HG02678 (cell line): ENCODE results near the gene MICAL2.

Source experiments
- ATAC-seq: cut with Tn5 transposase; IDR thresholded peaks from one replicate; pipeline ENCODE4 v1.9.1; 2021; ENCODE audit warnings: mild to moderate bottlenecking, moderate library complexity; ENCODE audit not compliant: unreplicated experiment

Gene MICAL2

DNA sequence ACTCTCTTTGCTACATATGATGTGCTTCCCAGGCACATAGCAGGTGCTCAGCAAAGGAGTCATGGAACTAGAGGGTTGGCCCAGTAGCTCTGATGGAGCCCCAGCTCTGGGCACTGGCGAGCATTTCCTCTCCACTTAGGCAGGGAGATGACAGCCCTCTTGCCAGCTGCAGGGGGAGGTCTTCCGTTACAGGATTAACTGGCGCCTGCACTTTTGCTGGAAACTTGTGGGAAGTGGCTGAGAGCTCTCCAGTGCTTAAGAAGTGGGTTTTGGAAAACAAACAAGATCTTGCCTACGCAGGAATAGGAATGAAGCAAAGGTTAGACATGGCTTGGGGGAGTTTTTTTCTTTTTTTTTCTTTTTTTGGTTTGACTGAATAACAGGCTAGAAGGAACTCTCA is 75.5 kb downstream of the MICAL2 start:
- no peak for ATAC-seq

- ATAC-seq, result no peak
These were observed 76.3 kb downstream of the MICAL2 start for GRCh38 chr11:12186701-12187100.

- no peak for ATAC-seq
These were observed 77.0 kb downstream of the MICAL2 start for GRCh38 chr11:12187399-12187798.

DNA sequence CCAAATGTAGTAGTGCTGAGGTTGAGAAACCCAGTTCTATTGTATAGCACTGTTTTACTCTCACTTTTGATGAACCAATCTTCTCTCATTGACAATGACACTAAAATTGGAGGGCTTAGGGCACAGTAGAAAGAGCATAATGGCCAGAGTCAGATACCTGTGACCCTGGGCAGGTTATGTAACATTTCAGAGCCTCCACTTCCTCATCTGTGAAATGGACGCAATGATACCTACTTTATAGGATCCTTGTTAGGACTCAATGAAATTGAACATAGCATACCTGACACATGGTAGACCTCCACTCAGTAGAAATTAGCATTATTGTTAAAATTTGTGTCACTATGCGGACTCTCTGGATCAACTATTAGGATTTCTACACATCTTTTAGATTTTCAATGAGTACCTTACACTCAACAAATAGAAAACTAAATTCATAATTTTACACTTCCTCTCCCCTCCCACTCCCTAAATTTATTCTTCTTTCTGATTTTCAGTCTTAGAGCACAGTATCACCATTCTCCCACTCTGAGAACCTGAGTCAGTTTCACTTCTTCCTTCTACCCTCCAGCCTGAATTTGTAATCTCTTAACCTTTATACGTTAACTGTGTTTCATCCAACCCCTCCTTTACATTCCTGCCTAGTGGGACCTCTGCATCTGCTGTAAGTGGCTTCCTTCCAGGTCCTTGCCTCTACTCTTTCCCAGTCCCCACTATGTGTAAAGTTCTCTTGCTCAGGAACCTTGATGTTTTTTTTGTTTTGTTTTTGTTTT is 78.3 kb downstream of the MICAL2 start:
- ATAC-seq, result peak; percentile 78

DNA sequence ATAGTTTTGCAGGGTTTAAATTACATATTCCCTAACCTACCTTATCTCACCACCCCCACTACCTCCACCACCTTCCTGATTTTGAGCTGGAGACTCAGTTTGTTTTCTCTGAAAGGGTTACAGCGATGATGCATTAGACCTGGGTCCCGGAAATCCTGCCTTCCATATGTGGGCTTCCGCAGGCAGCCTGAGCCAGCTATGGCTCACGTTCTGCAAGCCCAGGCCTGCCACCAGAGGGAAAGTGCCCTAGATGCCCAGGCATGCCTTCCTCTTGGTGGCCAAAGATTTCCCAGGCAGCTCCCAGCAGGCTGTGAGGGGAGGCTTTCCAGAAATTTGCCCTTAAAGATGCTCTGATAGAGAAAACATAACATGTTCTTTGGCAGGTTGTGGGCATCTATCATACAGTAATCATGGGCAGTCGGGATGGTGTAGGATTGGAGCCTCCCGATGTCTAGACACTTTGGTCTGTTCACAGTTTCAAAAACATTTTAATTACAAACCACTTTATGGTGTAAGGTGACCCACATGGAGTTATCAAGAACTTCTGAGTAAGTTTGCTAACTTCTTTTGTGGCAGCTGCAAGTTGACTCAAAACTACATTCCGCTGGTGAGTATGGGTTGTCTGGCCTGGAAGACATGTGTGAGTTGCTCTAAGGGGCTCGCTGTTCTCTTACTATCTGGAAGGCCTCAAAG is 79.3 kb downstream of the MICAL2 start:
- no peak for ATAC-seq

DNA sequence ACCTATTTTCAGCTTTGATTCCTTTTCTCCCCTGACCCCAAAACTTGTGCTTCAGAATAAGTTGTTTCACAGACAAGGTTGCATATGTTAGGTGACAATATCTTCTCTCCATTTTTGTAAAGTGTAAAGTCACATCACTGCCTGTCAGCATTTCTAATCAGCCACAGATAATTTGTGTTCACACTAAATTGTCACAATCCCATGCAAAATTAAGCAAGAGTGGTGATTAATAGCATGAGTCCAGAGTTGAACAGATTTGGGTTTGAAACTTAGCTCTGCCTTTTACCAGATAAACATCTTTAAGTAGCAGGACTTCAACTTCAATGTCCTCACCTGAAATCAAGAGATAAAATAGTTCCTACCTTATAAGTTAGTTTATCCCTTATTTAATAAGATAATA is 80.1 kb downstream of the MICAL2 start:
- no peak for ATAC-seq

DNA sequence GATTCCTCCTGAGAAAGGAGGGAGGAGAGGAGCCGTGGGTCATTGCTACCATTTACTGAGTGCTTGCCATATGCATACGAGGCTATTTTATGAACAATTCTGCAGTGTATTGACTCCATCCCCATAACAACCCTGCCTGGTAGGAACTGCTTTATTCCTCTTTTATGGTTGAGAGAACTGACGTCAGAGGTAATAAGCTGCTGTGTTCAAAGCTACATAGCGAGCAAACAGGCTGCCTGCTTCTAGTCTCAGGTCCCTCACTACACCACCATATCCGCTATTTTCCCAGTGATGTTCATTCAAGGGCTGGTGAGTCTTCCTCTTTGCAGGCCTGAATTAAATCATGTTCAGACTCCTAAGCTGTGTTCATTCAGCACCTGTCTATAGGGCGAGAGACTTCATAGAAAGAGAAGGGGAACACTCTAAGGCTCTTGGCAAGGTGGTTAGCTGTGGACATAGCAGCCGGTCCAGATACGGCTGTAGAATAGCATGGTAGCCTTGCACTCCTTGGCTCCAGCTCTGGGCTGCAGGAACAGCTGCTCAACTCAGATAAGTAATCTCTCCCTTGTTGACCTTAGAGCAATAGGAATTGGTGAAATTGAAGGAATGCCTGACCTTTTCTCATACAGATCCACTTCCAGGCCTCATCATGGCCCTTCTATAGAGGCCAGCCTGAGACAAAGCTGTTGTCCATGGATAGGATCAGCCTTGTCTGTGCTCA is 82.6 kb downstream of the MICAL2 start:
- no peak for ATAC-seq

DNA sequence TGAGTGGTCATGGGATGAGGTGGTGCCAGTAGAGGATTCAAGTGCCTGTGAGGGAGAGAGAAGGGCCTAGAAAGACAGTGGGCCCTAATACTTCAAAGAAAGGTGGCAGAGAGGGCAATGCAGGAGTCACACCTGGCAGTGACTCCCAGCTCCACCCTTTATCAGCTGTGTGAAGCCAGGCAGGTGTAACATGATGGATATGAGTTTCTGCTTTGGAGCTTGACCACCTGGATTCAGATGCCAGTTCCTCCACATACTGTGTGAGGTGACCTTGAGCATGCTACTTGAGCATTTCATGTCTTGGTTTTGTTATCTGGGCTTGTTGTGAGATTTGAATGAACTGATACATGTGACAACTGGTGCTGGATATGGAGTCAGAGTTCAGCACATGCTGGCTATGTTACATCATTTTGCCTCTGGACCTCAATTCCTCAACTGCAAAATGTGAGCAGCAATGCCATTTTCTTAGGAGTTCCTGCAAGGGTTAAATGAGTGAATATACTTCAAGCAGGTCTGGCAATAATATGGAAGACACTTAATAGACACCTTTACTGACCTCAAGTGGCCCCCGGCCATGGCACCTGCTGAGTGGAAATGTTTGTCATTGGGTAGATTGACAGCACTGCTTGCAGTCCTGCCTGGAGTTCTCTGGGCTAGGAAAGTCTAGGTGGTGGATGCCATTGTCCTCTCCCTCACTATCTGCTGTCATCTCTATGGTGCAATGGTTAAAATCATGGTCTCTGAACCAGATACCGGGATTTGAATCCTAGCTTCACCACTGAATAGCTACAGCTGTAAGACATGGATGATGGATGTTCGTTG is 83.3 kb downstream of the MICAL2 start:
- ATAC-seq, result no peak

- peak; percentile 87 for ATAC-seq
These were observed 85.4 kb downstream of the MICAL2 start for GRCh38 chr11:12195768-12196167.

DNA sequence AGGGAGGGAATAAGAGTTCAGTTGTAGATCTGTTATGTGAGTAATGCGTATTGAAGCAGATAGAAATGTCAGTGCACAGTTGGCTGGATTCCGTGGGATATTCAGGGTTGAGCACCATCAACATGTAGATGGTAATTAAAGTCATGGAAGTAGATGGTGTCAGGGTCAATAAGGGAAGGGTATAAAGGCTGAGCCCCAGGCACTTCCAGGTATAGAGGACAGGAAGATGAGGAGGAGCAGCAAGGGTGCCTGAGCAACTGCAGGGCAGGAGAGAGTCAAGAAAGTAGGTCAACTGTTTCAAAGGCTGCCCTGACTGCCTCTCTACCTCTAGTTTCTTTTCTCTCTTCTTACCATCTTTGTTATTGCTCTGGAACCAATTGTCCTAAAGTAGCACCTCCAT is 85.9 kb downstream of the MICAL2 start:
- ATAC-seq, result no peak

DNA sequence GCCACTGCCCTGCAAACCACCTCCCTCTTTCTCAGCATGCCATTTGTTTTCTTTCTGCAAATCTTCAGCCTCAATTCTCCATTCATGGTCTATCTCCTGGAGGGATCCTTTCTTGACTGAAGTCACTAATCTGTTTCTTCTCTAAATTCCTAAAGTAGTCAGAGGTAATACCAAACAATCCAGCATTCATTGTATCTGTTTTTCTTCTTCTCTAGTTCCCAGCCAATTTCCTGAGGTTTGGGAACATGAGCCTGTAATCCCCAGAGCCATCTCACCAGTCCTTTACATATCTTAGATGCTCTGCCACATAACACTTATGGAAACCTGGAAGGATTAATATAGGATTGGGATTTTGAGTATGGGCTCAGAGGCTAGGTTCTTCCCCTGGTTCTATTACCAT is 86.5 kb downstream of the MICAL2 start:
- no peak for ATAC-seq

- ATAC-seq, result no peak
These were observed 88.1 kb downstream of the MICAL2 start for GRCh38 chr11:12198251-12199222.

DNA sequence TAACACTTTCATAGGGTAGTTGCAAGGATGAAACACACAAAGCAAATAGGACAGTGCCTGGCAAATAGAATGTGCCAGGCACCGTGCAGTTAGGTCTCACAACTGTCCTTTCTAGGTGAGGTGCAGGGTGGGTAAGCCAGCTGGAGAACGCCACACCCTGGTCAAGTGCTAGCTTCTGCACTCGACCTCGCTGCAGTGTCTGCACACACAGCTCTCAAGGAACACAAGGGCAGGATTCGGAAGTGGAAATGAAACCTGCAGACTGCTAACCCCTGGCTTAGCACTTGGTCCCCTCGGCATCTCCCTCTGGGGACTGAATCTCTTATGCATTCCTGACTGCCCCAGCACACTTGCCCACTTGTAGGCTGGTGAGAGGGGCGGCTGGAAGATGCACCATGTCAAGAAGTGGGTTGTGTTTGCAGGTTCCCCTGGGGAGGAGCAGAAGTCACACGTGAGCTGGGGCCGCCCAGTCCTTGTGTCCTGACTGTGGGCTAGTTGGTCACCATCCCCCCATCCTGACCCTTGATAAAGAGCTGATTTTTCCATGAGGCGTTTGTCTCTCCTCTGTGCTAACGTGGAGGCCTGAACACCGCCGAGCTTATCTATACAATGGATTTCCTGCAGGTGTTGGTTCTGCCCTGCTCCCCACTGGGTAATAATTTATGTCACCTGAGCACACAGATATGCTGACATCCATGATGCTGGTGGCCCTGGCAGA is 89.0 kb downstream of the MICAL2 start:
- no peak for ATAC-seq

GRCh38 chr11:12200279-12200990 is 90.0 kb downstream of the MICAL2 start:
- no peak for ATAC-seq

DNA sequence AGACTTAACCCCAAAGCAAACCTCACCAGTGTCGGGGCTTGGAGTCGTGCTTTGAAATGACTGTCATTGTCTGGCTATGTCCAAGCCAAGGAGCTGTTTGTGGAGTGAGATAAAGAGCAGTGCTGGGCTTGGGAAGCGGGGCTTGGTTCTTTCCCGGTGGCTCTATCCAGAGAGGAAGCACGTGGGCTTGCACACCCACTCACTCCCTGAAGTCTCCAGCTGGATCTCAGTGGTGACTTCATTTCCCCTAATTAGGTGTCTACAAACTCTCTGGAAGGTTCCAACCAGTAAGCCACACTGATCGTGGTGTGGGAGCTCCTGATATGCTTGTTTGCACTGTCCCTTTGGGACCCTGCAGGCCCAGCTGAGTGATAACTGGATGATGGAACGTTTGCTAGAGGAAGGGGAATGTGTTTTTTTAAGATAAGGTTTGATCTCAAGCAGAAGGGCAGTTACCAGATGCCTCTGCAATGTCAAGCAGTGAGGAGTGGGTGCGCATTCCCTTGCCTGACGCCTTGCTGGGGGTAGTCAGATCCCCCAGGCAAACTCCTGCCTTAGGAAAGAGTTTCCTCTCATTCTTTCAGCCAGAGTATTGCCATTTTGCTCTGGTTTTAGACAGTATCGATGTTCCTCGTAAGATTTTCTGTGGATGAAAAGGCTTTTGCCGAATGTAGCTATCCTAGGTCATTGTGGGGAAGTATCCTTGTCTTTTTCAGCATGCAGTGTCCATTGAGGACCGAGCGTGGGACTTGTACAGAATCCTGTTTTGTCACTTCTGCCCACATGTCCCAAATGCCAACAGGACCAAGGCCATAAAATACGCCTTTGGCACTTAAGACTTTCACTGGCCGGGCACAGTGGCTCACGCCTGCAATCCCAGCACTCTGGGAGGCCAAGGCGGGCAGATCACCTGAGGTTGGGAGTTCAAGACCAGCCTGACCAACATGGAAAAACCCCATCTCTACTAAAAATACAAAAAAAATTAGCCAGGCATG is 90.9 kb downstream of the MICAL2 start:
- ATAC-seq, result no peak

DNA sequence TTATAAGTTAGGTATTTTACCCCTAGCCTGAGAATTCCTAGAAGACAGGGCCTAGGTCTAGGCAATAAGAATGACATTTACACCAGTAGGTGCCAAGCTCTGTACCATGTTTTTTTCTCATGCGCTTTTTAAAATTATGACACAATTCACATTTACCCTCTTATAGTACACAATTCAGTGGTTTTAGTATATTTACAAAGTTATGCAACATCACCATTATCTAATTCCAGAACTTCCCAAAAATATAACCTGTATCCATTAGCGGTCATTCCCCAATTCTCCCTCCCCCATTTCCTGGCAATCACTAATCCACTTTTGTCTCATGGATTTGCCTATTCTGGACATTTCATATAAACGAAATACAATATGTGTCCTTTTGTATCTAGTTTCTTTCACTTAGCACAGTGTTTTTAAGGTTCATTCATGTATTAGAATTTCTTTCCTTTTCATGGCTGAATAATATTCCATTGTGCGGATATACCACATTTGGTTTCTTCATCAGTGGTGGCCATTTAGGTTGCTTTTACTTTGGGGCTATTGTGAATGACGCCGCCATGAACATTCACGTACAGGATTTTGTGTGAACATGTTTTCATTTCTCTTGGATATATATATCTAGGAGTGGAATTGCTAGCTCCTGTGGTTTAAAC is 92.4 kb downstream of the MICAL2 start:
- ATAC-seq, result no peak

DNA sequence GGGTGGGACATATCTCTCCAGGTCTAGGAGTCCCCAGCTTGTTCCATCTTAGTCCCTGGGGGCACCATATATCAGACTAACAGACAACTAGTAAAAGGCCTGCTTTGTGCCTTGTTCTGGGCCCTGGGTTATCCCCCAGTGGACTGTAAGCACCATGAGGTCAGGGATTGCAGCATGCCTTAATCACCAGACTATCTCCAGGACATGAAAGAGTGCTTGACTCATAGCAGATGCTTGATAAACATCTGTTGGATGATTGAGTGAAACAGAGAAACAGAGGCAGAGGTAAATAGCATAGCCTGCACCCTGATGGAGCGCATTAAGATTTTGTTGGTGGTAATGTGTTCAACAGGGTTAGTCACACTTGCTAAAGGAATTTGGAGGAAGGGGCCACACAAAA is 94.1 kb downstream of the MICAL2 start:
- no peak for ATAC-seq
